Fibroblast of skin of right biceps (primary cell): ENCODE data around the gene FOLH1.
"Not testable (repeated sequence)": the region's sequence is repeated elsewhere in the genome, so short reads cannot be mapped to it uniquely, and the experiment has no call there.

Experiments used
- DNase-seq: peaks from one replicate; pipeline ENCODE4 v3.0.0-alpha.2; 2013

Gene FOLH1

GRCh38 chr11:49208006-49208721 lies at the start of gene FOLH1:
TSS of gene FOLH1 (minus strand) at chr11:49208602. CDS start at chr11:49208409, 193 bp downstream.
- DNase-seq = peak; percentile 5

GRCh38 chr11:49255148-49255547 lies 46.7 kb upstream of the FOLH1 start:
- DNase-seq = not testable (repeated sequence)

GRCh38 chr11:49251212-49251611 lies 42.8 kb upstream of the FOLH1 start:
- not testable (repeated sequence) for DNase-seq

- not testable (repeated sequence) for DNase-seq
These were observed 42.2 kb upstream of the FOLH1 start for GRCh38 chr11:49250398-49251115.

GRCh38 chr11:49249363-49249762 lies 41.0 kb upstream of the FOLH1 start:
- DNase-seq = not testable (repeated sequence)

GRCh38 chr11:49233685-49234084 lies 25.3 kb upstream of the FOLH1 start:
- not testable (repeated sequence) for DNase-seq

- not testable (repeated sequence) for DNase-seq
These were observed 24.6 kb upstream of the FOLH1 start for GRCh38 chr11:49233019-49233418.

GRCh38 chr11:49231725-49232124 lies 23.3 kb upstream of the FOLH1 start:
- DNase-seq = not testable (repeated sequence)

- peak; percentile 1 for DNase-seq
These were observed 22.1 kb upstream of the FOLH1 start for GRCh38 chr11:49230534-49230933.

GRCh38 chr11:49230001-49230400 lies 21.6 kb upstream of the FOLH1 start:
- DNase-seq = not testable (repeated sequence)

- DNase-seq = not testable (repeated sequence)
These were observed 20.7 kb upstream of the FOLH1 start for GRCh38 chr11:49229136-49229535.

- DNase-seq = not testable (repeated sequence)
These were observed 16.9 kb upstream of the FOLH1 start for GRCh38 chr11:49225255-49225785.

GRCh38 chr11:49221112-49221511 lies 12.7 kb upstream of the FOLH1 start:
- DNase-seq = no peak

- no peak for DNase-seq
These were observed 4.7 kb upstream of the FOLH1 start for GRCh38 chr11:49213026-49213560.

- DNase-seq = not testable (repeated sequence)
These were observed 1.4 kb downstream of the FOLH1 start for GRCh38 chr11:49206999-49207398.

GRCh38 chr11:49202287-49202976 lies 6.0 kb downstream of the FOLH1 start:
- DNase-seq = no peak

GRCh38 chr11:49196775-49197174 lies 11.6 kb downstream of the FOLH1 start:
- DNase-seq = not testable (repeated sequence)

- not testable (repeated sequence) for DNase-seq
These were observed 12.4 kb downstream of the FOLH1 start for GRCh38 chr11:49196002-49196401.

GRCh38 chr11:49190287-49190686 lies 18.1 kb downstream of the FOLH1 start:
- not testable (repeated sequence) for DNase-seq

GRCh38 chr11:49186225-49186624 lies 22.2 kb downstream of the FOLH1 start:
- DNase-seq = not testable (repeated sequence)

GRCh38 chr11:49185597-49185996 lies 22.8 kb downstream of the FOLH1 start:
- not testable (repeated sequence) for DNase-seq

- DNase-seq = not testable (repeated sequence)
These were observed 23.6 kb downstream of the FOLH1 start for GRCh38 chr11:49184756-49185155.

GRCh38 chr11:49177936-49178335 lies 30.5 kb downstream of the FOLH1 start:
- not testable (repeated sequence) for DNase-seq
